PC-9 (cell line): Measurements from ENCODE around the gene TRIM6.

Experiments
- CTCF ChIP-seq: fragments of 200-600 bp; sonication (generic); conservative IDR thresholded peaks from 2 replicates; pipeline ENCODE4 v1.6.1; 2017; ENCODE audit warnings: mixed run types, antibody characterized with exemption, mild to moderate bottlenecking, moderate library complexity
- EZH2 ChIP-seq: fragments of 200-600 bp; sonication (generic); IDR thresholded peaks from 2 replicates; pipeline ENCODE4 v1.8.0; 2017; ENCODE audit warnings: antibody characterized with exemption, low read depth

- TF ChIP-seq CTCF (no peak), EZH2 (no peak)
Measured at GRCh38 chr11:5626196-5626595, 29.8 kb downstream of the TRIM6 start.
